D721Med (cell line): ENCODE measurements around the gene ABCA9.
A peak's percentile ranks its signal among the peaks of the same experiment; 100 is the strongest.
"Not testable (repeated sequence)": the region's sequence is repeated elsewhere in the genome, so short reads cannot be mapped to it uniquely, and the experiment has no call there.

Source experiments
- DNase-seq: peaks from one replicate; pipeline ENCODE4 v3.0.0; 2011; ENCODE audit warnings: low spot score; ENCODE audit not compliant: insufficient read length
- FAIRE-seq: peaks from 2 replicates; lab custom pipeline; 2011; peaks lifted over from hg19 to GRCh38; lab: Jason Lieb, UNC
- CTCF ChIP-seq: IDR thresholded peaks from 2 replicates; pipeline ENCODE4 v1.5.1; 2012; ENCODE audit warnings: mild to moderate bottlenecking, control low read depth; ENCODE audit not compliant: insufficient read depth; ENCODE audit errors: missing control alignments

ABCA9 gene

GRCh38 chr17:68957944-68958343 is 102.8 kb downstream of the ABCA9 start:
- no peak for DNase-seq
- no peak for FAIRE-seq
- TF ChIP-seq CTCF = no peak

- no peak for DNase-seq
- no peak for TF ChIP-seq CTCF
- peak; percentile 70 for FAIRE-seq
Observed at GRCh38 chr17:68955181-68955841, 105.4 kb downstream of the ABCA9 start, which contains the start of gene ABCA8. Gene ABCA8, minus strand, starts transcription at chr17:68955392. Its CDS starts 13,358 bp downstream, at chr17:68942034.

GRCh38 chr17:68954146-68954896 is 106.4 kb downstream of the ABCA9 start:
- FAIRE-seq = no peak

GRCh38 chr17:68953340-68953997 is 107.3 kb downstream of the ABCA9 start:
- no peak for FAIRE-seq

More at GRCh38 chr17:68954146-68954896, 106.4 kb downstream of the ABCA9 start:
- no peak for TF ChIP-seq CTCF
- no peak for DNase-seq

GRCh38 chr17:68950725-68951124 is 110.0 kb downstream of the ABCA9 start:
- TF ChIP-seq CTCF = no peak
- DNase-seq = no peak
- no peak for FAIRE-seq

More at GRCh38 chr17:68953340-68953997, 107.3 kb downstream of the ABCA9 start:
- no peak for TF ChIP-seq CTCF
- no peak for DNase-seq

GRCh38 chr17:68947868-68948267 is 112.9 kb downstream of the ABCA9 start:
- not testable (repeated sequence) for DNase-seq, FAIRE-seq

- TF ChIP-seq CTCF = no peak
- FAIRE-seq (no peak), DNase-seq (no peak)
Observed at GRCh38 chr17:68944435-68945035, 116.2 kb downstream of the ABCA9 start.

GRCh38 chr17:68943812-68944182 is 116.9 kb downstream of the ABCA9 start:
- not testable (repeated sequence) for DNase-seq, FAIRE-seq
